DOHH2 (cell line): ENCODE results near the gene ETV6.
A peak's percentile ranks its signal among the peaks of the same experiment; 100 is the strongest.

Experiments
- H3F3A ChIP-seq: fragments of 200-600 bp; sonication (generic), shearing (Covaris generic); 2 replicates; pipeline ENCODE4 v1.6.0; 2016; ENCODE audit warnings: antibody characterized with exemption, mild to moderate bottlenecking; ENCODE audit not compliant: control insufficient read depth, insufficient read depth
- H3K27ac ChIP-seq: fragments of 200-600 bp; sonication (generic); 2 replicates; pipeline ENCODE4 v1.5.1; 2014; ENCODE audit warnings: low read depth, mild to moderate bottlenecking, low read length, moderate library complexity
- H3K27me3 ChIP-seq: fragments of 200-600 bp; sonication (generic); 2 replicates; pipeline ENCODE4 v1.6.1; 2014; ENCODE audit warnings: mild to moderate bottlenecking, low read length, mixed read lengths; ENCODE audit not compliant: control insufficient read depth
- H3K36me3 ChIP-seq: fragments of 200-600 bp; sonication (generic); 2 replicates; pipeline ENCODE4 v1.6.1; 2014; ENCODE audit warnings: mild to moderate bottlenecking, low read length, moderate library complexity, mixed read lengths; ENCODE audit not compliant: control insufficient read depth
- H3K4me1 ChIP-seq: fragments of 200-600 bp; sonication (generic); 2 replicates; pipeline ENCODE4 v1.6.1; 2014; ENCODE audit warnings: mild to moderate bottlenecking, low read length, mixed read lengths; ENCODE audit not compliant: control insufficient read depth
- H3K4me2 ChIP-seq: fragments of 200-600 bp; sonication (generic); 2 replicates; pipeline ENCODE4 v1.6.0; 2014; ENCODE audit warnings: mild to moderate bottlenecking, low read length, moderate library complexity
- H3K4me3 ChIP-seq: fragments of 200-600 bp; sonication (generic); 2 replicates; pipeline ENCODE4 v1.5.1; 2014; ENCODE audit warnings: mild to moderate bottlenecking, low read length, mixed read lengths
- H3K79me2 ChIP-seq: fragments of 200-600 bp; sonication (generic); 2 replicates; pipeline ENCODE4 v1.6.1; 2014; ENCODE audit warnings: mild to moderate bottlenecking, low read length, mixed read lengths; ENCODE audit not compliant: control insufficient read depth
- H3K9me2 ChIP-seq: fragments of 200-600 bp; sonication (generic); replicated peaks from 2 replicates; pipeline ENCODE4 v1.6.1; 2014; ENCODE audit warnings: mild to moderate bottlenecking, low read length, mixed read lengths; ENCODE audit not compliant: control insufficient read depth
- H3K9me3 ChIP-seq: fragments of 200-600 bp; sonication (generic); 2 replicates; pipeline ENCODE4 v1.6.1; 2014; ENCODE audit warnings: antibody characterized with exemption, low read length, mixed read lengths; ENCODE audit not compliant: control insufficient read depth, insufficient read depth
- H4K20me1 ChIP-seq: fragments of 200-600 bp; sonication (generic); 2 replicates; pipeline ENCODE4 v1.6.0; 2014; ENCODE audit warnings: low read depth, mild to moderate bottlenecking, antibody characterized with exemption, low read length, moderate library complexity; ENCODE audit not compliant: control insufficient read depth, insufficient read depth
- EZH2phosphoT487 ChIP-seq: fragments of 200-600 bp; sonication (generic); IDR thresholded peaks from 2 replicates; pipeline ENCODE4 v1.6.1; 2017; ENCODE audit warnings: borderline replicate concordance, mild to moderate bottlenecking, antibody characterized with exemption, low read length, moderate library complexity, mixed read lengths
- TF ChIP-seq, protein P1 (sequence below): fragments of 200-600 bp; sonication (generic); IDR thresholded peaks from one replicate; pipeline ENCODE4 v1.5.1; 2014; ENCODE audit warnings: antibody characterized with exemption, mild to moderate bottlenecking, low read depth, low read length; ENCODE audit not compliant: poor library complexity, severe bottlenecking

ETV6 gene

DNA sequence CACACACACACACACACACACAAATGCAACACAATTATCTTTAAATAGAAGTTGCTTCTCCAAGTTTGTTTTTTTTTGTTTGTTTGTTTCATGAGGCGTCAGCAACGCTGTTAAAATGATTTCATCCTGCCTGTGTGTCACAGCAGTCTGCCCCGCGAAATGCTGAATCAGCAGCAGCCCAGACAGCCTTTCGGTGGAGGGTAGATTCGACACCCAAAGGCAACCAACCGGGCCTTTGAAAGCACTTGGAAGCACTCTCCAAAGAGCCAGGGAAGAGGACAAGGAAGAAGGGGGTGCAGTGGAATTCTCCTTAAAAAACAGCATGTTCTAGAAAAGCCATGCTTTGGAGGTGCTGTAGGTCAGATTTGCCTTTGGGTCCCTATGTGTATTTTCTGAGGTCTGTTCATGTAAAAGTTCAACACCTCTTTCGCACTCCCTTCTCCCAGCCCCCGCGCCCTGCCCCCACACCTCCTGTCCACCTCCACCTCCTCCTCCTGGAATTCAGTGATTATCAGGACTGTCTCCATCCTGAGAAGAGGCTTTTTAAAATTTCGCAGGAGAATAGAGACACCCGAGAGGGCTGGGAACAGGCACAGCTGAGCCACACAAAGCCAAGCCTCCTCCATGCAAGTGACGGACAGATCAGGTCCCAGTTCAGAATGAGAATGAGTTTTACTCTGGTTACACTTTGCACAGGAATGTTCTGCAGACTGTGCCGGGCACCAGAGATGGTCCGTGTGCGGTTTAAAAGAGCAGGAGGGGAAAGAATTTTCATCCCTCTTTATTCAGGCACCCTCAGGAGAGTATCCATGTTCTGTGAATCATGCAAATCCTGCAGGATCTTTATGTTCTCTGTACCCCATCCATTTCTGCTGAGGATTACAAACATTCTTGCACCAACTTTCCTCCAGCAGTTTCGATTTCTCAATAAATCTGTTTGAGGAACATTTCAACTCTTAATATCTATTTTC, 177.9 kb downstream of the ETV6 start:
- Histone ChIP-seq H3K9me2 (no peaks in the 10 kb centered on the region), H3K4me3 (no peak overlapping the region), H3K4me1 (peaks cover 32% of the 10 kb centered on the region), H3K27me3 (no peaks in the 10 kb centered on the region), H3K9me3 (no peaks in the 10 kb centered on the region), H3K27ac (no peak overlapping the region), H3K79me2 (no peaks in the 10 kb centered on the region), H3K36me3 (no peaks in the 10 kb centered on the region), H3F3A (no peaks in the 10 kb centered on the region), H4K20me1 (no peaks in the 10 kb centered on the region), H3K4me2 (no peak overlapping the region)
- TF ChIP-seq, protein P1, sequence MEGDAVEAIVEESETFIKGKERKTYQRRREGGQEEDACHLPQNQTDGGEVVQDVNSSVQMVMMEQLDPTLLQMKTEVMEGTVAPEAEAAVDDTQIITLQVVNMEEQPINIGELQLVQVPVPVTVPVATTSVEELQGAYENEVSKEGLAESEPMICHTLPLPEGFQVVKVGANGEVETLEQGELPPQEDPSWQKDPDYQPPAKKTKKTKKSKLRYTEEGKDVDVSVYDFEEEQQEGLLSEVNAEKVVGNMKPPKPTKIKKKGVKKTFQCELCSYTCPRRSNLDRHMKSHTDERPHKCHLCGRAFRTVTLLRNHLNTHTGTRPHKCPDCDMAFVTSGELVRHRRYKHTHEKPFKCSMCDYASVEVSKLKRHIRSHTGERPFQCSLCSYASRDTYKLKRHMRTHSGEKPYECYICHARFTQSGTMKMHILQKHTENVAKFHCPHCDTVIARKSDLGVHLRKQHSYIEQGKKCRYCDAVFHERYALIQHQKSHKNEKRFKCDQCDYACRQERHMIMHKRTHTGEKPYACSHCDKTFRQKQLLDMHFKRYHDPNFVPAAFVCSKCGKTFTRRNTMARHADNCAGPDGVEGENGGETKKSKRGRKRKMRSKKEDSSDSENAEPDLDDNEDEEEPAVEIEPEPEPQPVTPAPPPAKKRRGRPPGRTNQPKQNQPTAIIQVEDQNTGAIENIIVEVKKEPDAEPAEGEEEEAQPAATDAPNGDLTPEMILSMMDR, result no peak
- TF ChIP-seq EZH2phosphoT487, result no peak

DNA sequence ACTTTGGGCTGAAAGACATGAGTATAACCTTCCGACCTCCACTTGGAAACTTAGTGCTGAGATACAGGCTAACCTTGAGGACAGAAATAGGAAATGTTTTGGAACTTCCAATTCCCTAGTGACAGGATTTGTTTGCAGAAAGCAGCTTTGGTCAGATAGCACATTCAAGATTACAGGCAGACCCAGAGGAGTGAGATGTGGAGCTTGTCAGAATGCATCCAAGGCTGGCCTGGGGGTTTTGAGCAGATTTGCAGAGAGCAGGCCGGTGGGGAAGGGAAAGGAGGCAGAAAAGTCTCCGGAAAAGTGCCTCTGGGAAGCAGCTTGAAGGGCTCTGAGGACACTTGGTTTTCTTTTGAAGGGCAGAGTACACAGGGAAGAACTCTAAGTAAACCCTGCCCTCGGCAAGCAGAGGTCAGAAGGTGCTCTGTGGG, 180.3 kb downstream of the ETV6 start:
- no peaks in the 10 kb centered on the region for H3K27me3 ChIP-seq
- 0 out of 2 replicates have a peak overlapping the region, but pooled peaks have one; percentile 6 for H3K4me2 ChIP-seq
- no peaks in the 10 kb centered on the region for H3K79me2 ChIP-seq
- no peaks in the 10 kb centered on the region for H4K20me1 ChIP-seq
- peaks cover 28% of the 10 kb centered on the region for H3K4me1 ChIP-seq
- TF ChIP-seq, protein P1, result no peak
- TF ChIP-seq EZH2phosphoT487, result no peak
- no peaks in the 10 kb centered on the region for H3K9me2 ChIP-seq
- no peaks in the 10 kb centered on the region for H3K9me3 ChIP-seq
- H3K4me3 ChIP-seq, result no peak overlapping the region
- no peaks in the 10 kb centered on the region for H3K36me3 ChIP-seq
- no peaks in the 10 kb centered on the region for H3F3A ChIP-seq
- no peak overlapping the region for H3K27ac ChIP-seq

DNA sequence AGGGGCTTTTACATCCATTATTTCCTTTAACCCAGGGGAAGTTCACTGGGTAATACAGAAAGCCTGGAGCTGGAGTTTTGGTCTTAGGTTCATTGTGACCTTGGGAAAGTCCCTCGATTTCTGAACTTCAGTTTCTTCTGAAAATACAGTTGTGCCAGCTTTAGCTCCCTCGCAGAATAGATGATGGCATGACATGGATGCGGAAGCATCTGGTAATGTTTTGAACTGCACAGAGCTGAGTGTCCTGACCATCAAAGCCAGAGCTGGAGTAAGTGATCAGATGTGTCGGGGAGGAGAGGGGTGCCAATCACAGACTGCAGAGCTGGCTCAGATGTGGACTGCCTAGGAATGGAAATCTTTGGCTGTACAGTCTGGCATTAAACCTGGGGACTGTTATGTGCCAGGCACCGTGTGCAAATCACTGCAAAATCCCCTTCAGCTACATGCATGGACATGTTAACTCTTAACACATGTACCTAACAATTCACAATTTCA, 180.9 kb downstream of the ETV6 start:
- no peak overlapping the region for H3K4me3 ChIP-seq
- H3K36me3 ChIP-seq, result no peaks in the 10 kb centered on the region
- no peaks in the 10 kb centered on the region for H3K79me2 ChIP-seq
- H3K4me2 ChIP-seq, result 0 out of 2 replicates have a peak overlapping the region, but pooled peaks have one; percentile 6
- no peaks in the 10 kb centered on the region for H4K20me1 ChIP-seq
- no peaks in the 10 kb centered on the region for H3K9me2 ChIP-seq
- H3F3A ChIP-seq, result no peaks in the 10 kb centered on the region
- H3K27ac ChIP-seq, result no peak overlapping the region
- H3K27me3 ChIP-seq, result no peaks in the 10 kb centered on the region
- H3K4me1 ChIP-seq, result peaks cover 24% of the 10 kb centered on the region
- no peaks in the 10 kb centered on the region for H3K9me3 ChIP-seq
- TF ChIP-seq, protein P1, result no peak
